HG03095 (cell line): ENCODE measurements around the gene MRPL30.
"Not testable (repeated sequence)": the region's sequence is repeated elsewhere in the genome, so short reads cannot be mapped to it uniquely, and the experiment has no call there.

Experiments
- ATAC-seq: cut with Tn5 transposase; IDR thresholded peaks from one replicate; pipeline ENCODE4 v1.9.1; 2021; ENCODE audit warnings: moderate library complexity; ENCODE audit not compliant: unreplicated experiment

The MRPL30 gene

GRCh38 chr2:99180755-99181623 is at the start of gene MRPL30, which contains the start of gene MITD1:
Gene MRPL30, plus strand, starts transcription at chr2:99181184. Its CDS starts 5,020 bp downstream, at chr2:99186204.
Gene MITD1, minus strand, starts transcription at chr2:99181058. Its CDS starts 77 bp downstream, at chr2:99180981.
- peak; percentile 86 for ATAC-seq

GRCh38 chr2:99135044-99135556 is 45.9 kb upstream of the MRPL30 start:
- ATAC-seq: not testable (repeated sequence)

GRCh38 chr2:99139003-99139402 is 42.0 kb upstream of the MRPL30 start:
- ATAC-seq: no peak

DNA sequence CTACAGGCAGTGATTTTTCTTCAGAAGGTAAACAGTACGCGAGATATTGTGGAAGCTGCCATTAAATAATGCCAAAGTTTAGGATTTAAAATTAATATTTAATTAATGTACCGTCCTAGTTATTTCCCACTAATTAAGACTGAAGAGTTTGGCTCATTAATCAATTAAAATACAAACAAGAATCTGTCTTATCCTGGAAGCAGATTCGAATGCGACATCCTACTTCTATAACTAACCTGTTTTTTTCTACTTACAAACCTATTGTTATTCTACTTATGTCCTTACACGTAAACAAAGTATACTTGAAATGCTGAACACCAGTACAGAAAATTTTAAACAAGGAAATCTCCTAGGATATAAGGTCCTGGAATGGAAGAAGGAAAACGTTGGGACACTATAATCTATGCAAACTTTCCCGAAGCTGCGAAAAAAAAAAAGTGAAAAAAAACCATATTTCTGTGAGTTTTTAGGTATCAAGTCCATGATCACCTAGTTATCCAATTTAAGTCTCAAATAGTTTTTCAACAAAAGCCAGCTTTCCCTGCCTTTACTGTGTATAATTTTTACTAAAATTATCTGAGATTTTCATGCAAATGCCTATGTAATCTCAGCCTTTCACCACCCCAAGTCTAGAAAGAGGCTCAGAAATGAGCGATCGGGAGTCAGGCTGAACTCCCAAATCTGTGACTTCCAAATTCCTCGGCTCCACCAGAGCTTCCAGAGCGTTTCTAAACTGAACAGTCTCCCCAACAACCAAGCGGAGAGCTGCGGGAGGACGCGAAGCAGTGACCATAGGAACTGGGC is 40.7 kb upstream of the MRPL30 start:
- ATAC-seq: no peak

DNA sequence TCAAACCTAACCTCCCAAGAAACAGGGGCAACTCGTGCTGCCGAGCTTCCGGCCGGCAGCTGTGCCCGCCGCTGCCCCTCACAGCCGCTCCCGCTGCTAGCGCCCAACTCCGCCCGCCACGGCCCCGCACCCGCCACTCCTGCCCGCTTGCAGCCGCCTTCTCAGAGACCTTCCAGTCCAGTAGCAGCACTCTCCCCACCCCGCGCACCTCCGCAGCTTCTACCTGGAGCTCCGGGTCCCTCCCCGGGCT is 40.2 kb upstream of the MRPL30 start:
- ATAC-seq: peak; percentile 30

GRCh38 chr2:99141110-99142108 is 39.6 kb upstream of the MRPL30 start, which contains the start of gene C2orf15:
Gene C2orf15, plus strand, starts transcription at chr2:99141707. Its CDS starts 8,852 bp downstream, at chr2:99150559.
- peak; percentile 84 for ATAC-seq

- no peak for ATAC-seq
These were observed 30.3 kb upstream of the MRPL30 start for GRCh38 chr2:99150706-99151105.

GRCh38 chr2:99152199-99152895 is 28.6 kb upstream of the MRPL30 start:
- no peak for ATAC-seq

DNA sequence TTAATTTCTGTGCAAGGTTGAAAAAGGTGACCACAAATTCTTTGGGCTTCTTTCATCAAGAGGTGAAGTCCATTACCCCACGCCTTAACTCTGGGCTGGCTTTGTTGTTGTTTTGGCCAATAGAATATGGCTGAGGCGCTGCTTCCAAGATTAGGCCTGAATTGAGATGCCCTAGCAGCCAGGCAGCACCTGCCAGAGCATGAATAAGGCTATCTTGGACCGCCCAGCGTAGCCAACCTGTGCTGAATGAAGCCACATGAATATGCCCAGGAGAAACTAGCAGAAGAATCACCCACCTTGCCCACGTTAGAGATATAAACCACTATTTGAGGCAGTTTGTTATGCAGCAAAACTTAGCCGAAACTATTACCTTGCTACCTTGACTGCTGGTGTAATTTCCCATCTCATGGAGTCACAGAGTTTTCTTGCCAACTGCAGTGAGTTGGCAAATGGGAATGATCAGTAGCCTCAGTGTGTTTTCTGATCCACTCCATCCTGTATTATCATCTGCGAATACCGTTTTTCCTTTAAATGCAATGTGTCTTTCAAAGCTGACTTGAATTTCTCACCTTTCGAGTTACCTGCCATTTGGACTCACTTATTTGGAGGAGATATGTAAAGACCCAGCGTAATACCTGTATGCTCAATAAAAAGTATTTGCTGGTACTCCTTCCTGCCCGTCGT is 26.9 kb upstream of the MRPL30 start:
- no peak for ATAC-seq

- ATAC-seq: peak; percentile 94
These were observed 26.1 kb upstream of the MRPL30 start, which contains the start of the genes LIPT1 and TSGA10 for GRCh38 chr2:99154643-99155536. Gene LIPT1, plus strand, starts transcription at chr2:99154967. Its CDS starts 6,991 bp downstream, at chr2:99161958. Gene TSGA10, minus strand, starts transcription at chr2:99154942. Its CDS starts 45,503 bp downstream, at chr2:99109439.

- ATAC-seq: no peak
These were observed 24.1 kb upstream of the MRPL30 start for GRCh38 chr2:99156891-99157290.

DNA sequence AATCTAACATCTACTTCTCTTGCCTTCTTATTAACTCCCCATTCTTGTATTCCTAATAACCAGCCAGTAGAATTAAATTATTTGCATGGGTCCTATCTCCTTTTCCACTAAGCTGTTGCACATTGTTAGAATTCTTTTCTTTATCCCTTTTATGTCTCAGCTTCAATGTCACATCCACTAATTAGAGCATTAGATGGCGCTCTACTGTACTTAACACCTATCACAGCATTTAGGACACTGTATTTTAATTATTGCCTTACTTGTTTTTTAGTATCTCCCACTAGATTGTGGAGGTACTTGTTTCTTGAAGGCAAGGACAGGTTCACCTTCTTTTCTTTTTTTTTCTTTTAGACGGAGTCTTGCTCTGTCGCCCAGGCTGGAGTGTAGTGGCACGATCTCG is 22.4 kb upstream of the MRPL30 start:
- ATAC-seq: no peak

- no peak for ATAC-seq
These were observed 21.4 kb upstream of the MRPL30 start for GRCh38 chr2:99159594-99159993.

- ATAC-seq: no peak
These were observed 14.8 kb upstream of the MRPL30 start for GRCh38 chr2:99166218-99166617.

DNA sequence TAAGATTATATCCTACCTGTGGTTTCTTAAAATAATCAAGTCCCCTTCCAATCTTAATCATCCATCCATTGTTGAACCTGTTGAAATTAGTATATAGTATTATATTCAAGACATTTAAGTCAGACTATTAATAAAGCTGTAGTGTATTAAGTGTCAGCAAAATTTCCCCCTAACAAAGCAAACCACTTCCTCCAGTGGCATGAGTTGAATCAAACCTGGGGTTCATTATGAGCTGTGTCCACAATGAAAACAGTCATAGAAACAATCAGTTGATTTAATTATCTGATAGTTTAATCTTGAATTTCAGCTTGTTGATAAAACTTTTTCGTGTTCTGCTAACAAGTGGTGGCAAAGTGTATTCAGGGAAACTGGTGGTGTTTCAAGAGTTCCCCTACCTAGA is 11.4 kb upstream of the MRPL30 start:
- ATAC-seq: no peak

GRCh38 chr2:99171377-99172140 is 9.4 kb upstream of the MRPL30 start:
- no peak for ATAC-seq

DNA sequence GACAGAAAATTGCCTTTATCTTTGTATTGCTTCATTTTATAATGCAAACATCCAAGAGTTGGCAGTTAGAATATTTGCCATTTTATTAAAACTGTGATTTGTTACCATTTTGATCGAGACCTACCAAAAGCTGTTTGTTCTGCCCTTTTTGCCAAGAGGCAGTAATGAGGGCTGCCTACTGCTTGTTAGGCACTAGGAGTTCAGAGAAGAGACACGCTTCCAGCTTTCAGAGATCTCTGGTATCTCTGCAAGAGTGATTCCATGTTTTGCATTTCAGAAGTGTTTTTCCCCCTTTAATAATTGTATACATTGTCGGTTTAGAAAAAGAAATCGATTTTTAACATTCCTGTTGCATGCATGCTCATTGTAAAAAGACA is 628 bp downstream of the MRPL30 start:
- no peak for ATAC-seq
